HG02884 (cell line): ENCODE measurements around the gene PLEKHG1.
A peak's percentile ranks its signal among the peaks of the same experiment; 100 is the strongest.

Experiments
- ATAC-seq: cut with Tn5 transposase; IDR thresholded peaks from one replicate; pipeline ENCODE4 v1.9.1; 2021; ENCODE audit warnings: mild to moderate bottlenecking, moderate library complexity; ENCODE audit not compliant: unreplicated experiment

Gene PLEKHG1

DNA sequence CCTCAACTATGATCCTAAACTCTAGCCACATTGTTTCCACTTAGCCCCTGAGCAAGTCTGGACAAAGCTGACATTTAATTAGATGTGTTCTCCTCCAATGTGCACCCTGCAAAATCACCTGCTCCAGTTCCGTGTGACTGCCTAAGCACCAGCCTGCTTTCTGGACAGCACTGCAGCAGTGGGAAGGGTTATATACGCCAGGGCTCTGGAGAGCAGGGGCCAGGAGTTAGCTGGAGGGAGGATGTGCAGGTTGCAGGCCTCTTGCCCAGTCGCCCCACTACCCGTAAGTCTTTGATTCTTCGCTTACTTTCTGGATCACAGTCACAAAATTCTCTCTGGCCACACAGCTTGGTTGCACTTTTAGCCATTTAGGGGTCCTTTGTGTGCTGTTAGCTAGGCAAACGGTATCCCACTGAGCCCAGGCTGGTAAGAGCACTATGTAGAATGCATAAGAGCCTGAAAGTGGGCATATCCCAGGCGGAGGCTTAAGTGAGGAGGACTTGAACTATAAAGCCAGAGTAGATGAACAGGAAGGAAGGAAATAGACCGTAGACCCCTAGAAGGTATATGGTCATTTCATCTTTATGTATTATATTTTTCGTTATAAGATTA lies 10.7 kb upstream of the PLEKHG1 start:
- no peak for ATAC-seq

DNA sequence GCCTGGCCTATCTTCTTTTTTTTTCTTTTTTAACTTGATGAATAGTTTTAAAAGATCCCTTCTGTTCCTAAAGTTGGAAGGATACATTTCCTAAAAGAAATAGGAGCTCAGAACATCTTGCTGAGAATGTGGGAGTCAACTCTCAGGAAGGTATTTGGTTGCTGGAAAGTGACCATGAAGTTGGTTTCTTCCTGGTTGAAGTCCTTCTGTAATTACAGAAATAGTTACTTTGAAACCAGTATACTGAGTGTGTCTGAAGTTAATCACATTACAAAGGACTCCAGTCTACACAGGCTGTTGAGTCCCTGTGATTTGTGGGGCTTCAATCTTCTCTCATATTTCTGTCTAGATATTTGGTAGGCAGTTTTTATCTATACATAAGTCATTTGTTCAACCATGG lies 9.8 kb upstream of the PLEKHG1 start:
- no peak for ATAC-seq

DNA sequence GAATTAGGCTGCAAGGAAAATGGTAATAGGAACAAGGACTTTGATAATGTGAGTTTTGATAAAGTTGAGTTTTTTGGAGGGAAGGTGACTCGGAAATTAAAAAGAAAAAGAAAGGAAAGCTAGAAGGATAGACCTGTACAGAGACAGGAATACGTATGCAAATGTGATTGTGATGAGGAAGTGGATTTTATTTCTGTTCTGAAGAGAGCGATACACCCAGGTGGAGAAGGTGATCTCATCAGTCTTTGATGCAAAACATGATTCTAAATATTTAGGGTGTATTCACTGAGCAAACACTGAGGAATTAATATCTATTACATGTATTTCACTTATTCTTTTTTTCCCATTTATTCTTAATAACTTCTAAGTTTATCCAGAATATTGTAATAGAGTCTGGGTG lies 9.2 kb upstream of the PLEKHG1 start:
- ATAC-seq: no peak

DNA sequence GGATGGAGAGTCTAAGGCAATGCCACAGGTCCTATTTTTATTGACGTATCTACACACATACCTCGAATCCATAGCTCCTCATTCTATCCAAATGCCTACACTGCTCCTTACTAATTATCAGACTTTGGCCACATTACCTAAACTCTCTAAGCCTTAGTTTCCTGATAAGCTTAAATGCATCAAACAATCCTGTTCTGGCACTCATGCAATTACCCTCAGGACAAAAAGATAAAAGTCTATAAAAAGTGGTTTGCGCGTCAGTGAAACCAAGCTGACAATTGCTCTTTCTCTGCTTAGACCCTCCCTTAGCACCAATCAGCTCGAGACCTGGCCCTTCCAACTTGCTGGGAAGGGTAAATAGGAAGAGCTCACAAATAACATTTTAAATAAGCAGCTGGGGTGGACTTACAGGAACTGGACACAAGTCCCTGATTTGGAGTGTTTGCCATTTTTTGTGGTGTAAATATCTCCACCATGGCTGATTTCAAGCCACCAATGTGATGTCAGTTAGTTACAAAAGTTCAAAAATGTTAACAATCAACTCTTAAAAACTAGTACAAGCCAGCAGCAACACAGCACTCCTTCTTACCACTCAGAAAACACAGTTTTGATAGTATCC lies 7.2 kb upstream of the PLEKHG1 start:
- no peak for ATAC-seq

- no peak for ATAC-seq
These were observed 6.6 kb upstream of the PLEKHG1 start for GRCh38 chr6:150593119-150593518.

DNA sequence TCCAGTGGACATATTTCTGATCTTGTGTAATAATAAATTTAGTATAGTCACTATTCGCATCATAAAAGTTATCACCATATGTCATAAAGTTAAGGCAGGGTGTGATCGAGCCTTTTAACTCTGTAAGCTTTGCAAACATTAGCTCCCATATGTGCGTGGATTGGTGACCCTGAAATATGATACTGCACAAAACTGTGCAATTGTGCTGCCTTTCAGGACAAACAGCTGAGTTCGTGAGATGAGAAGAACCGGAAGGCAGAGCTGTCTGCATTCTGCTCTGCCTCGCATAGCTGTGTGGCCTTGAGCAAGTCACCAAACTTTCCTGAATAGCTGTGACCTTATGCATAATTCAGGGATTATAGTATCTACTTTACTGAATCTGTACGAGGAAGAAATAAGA lies 3.2 kb upstream of the PLEKHG1 start:
- no peak for ATAC-seq

DNA sequence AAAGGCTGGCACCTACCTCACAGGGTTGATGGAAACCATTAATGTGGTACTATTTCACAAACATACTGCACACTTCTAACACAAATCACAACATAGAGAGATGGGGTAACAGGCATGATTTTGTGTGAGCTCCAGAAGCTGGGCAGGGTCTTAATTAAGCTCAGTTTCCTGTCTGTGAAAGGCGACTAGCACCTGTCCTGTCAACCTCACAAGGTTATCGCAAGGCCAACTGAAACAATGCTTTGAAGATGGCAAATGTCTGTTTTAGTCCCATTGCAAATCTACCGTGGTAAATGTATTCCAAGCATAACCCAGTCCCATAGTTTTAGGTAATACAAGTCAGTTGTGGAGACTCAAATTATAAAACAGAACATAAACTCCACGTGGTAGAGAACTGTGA lies 1.3 kb upstream of the PLEKHG1 start:
- no peak for ATAC-seq

GRCh38 chr6:150598858-150599198 lies 857 bp upstream of the PLEKHG1 start:
- no peak for ATAC-seq

- no peak for ATAC-seq
These were observed 270 bp downstream of the PLEKHG1 start for GRCh38 chr6:150600010-150600300.

DNA sequence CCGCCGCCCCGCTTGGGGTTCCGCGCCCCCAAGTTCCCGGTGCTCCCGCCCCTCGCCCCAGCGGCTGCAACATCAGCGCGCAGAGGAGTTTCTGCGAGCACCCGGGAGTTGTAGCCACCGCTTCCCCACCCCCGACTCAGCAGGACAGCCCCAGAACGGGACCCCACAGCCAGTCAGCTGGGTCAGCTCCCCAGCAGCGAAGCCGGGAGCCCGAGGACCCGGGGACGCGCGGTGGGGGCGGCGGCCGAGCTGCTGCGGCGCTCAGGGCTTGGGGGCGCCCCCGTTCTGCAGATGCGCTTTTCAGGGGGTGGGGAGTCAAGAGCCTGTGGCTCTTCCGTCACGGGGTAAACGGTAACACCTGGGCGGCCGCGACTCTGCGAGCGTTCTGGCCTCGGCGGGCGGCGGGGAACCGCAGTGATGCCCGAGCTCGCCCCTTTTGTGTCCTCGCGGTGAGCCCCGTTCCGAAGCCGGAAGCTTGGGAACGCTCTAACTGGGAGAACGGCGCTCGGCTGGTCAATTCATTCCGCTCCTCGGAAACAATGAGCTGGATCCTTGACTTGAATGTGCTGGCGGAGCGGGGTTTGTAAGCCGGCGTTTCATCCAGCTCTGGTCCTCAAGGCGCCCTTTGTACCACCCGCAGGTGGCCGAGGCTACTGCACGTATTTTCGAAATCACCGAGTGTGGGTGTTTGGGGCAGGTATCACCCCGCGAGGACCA lies 774 bp downstream of the PLEKHG1 start:
- ATAC-seq: peak; percentile 61

- no peak for ATAC-seq
These were observed 1.8 kb downstream of the PLEKHG1 start for GRCh38 chr6:150601439-150601838.

DNA sequence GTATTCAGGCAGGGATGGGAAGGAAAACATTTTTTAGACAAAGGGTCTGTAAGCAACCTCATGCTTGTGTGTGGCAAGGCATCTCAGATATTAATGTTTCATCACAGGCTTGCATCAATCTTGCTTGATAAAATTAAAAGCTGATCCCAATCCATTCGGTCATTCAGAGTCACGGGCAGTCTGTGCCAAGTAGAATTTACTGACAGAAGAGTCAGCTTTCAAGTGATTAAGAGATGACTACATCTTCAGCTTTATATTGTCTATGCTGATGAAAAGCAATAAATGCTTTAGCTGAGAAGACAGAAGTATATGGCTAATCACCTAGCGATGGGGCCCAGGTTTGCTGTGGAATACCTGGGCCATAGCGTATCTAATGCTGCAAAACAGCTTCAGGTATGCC lies 3.5 kb downstream of the PLEKHG1 start:
- ATAC-seq: no peak

- ATAC-seq: no peak
These were observed 4.8 kb downstream of the PLEKHG1 start for GRCh38 chr6:150604467-150604866.

- no peak for ATAC-seq
These were observed 5.6 kb downstream of the PLEKHG1 start for GRCh38 chr6:150605333-150605732.

DNA sequence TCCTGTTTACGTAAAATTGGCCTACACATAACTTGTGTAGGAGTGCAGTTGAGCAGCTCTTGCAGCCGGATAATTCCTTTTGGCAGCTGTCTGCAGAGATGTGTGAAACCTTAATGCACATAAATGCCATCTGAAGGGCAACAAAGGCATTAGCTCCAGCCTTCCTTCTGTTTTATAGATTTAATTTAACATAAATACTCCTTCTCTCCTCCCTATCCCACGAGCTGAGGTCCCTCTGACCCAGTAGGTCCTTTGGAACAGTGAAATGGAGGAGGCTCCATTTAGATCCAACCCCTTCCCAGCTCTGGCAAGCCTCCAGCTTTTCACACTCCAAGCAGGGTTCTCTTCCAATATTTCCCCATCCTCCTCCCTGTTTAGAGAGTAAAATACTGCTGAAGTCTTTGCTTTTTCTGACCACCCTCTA lies 6.5 kb downstream of the PLEKHG1 start:
- no peak for ATAC-seq

GRCh38 chr6:150606647-150607328 lies 7.1 kb downstream of the PLEKHG1 start:
- ATAC-seq: no peak

GRCh38 chr6:150607329-150607650 lies 7.6 kb downstream of the PLEKHG1 start:
- no peak for ATAC-seq

DNA sequence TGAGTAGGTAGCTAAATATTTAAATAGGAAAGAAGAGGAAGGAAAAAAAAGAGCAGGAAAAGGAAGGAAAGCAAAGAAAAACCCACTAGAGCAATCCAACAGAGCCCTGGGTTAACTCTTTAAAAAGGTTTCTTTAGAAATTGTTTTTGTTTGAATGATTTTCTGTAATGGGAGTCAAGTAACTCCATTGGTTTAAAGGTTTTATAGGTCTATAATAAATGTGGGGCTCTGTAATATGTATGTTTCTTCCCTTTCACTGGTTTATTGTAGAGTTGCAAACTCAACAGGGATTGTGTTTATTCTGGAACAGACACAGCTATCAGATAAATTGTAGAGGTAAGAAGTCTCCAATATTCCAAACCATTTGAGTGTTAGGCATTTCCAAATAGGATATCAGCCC lies 10.9 kb downstream of the PLEKHG1 start:
- ATAC-seq: no peak

DNA sequence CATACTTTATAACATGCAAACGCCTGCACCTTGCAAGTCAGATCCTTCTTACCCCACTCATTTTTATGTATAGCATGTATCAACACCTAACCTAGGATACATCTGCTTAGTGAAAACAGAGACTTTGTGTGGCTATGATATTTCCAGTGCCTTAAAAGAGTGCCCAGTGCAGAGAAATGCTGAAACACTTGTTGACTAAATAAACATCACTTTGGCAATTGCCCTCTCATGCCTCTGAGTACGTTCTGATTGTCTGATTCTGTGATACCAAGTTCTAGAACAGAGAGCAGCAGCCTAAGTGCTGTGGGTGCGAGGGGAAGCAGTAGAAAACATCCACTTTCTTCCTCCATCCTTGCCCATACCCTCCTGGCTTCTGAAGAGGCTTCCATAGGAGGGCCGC lies 13.6 kb downstream of the PLEKHG1 start:
- no peak for ATAC-seq

DNA sequence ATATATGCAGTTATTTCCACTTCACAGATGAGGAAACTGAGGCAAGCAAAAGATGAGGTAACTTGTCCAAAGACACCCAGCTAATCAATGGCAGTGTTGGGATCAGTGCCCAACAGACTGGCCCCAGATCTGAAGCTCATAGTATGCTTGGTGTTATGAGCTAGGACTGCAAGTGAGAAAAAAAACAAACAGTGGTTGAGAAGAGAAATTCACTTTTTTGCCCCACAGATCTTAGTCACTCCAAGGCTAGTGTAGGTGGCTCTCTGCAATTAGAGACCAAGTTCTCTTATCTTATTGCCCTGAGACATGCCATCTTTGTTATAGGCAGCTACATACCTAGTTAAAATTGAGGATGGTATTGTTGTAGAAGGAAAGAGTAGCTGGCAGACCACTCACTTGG lies 16.3 kb downstream of the PLEKHG1 start:
- no peak for ATAC-seq

DNA sequence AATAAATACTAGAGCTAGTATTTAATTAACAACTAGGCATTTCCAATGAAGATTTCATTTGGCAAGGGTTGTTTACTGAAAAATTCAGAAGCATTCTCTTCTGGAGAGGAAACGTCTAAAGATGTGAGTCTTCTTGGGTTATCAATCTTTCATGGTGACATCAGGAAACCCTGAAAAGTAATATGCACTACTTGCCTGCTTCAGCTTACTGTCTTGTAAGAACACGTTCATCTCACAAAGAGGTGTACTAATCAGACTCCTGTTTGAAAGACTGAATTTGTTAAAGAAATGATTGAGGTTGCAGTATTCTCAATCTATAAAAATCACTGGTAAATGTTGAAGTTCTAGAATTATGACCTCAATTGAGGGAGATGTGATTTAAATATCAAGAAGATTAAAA lies 16.9 kb downstream of the PLEKHG1 start:
- ATAC-seq: no peak

DNA sequence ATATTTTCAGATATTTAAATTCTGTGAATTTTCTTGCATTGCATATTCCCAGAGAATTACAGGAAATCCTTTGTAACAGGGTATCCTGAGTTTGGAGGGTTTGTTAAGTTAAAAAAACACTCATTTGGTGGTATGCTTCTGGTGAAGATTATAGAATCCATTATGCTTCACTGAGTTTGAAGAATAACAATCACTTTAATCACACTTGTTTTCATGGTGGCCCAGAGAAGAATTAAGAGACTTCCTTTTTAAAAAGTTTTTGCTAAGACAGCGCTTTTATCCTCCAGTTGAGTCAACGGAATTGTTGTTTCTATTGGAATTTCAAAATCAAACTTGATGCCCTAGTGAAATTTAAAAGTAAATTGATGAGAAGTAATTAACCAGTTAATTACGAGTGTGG lies 17.4 kb downstream of the PLEKHG1 start:
- ATAC-seq: no peak
